OCI-LY3 (cell line): Measurements from ENCODE around the gene MRPS22.
"Not testable (repeated sequence)": the region's sequence is repeated elsewhere in the genome, so short reads cannot be mapped to it uniquely, and the experiment has no call there.

Experiments used
- H2AFZ ChIP-seq: fragments of 200-600, 300-600 bp; shearing (Covaris generic); 2 replicates; pipeline ENCODE4 v1.6.0; 2014; ENCODE audit warnings: antibody characterized with exemption, low read depth, low read length
- H3K27ac ChIP-seq: fragments of 200-600, 300-600 bp; sonication (generic); 2 replicates; pipeline ENCODE4 v1.5.1; 2014; ENCODE audit warnings: mild to moderate bottlenecking, low read length, moderate library complexity, mixed read lengths
- H3K27me3 ChIP-seq: fragments of 200-600, 300-600 bp; sonication (generic); 2 replicates; pipeline ENCODE4 v1.6.1; 2014; ENCODE audit warnings: low read depth, low read length, mixed read lengths
- H3K36me3 ChIP-seq: fragments of 200-600, 300-600 bp; sonication (generic); replicated peaks from 2 replicates; pipeline ENCODE3; 2014; ENCODE audit warnings: low read depth, low read length, mixed read lengths
- H3K4me1 ChIP-seq: fragments of 300-600, 200-600 bp; sonication (generic); 2 replicates; pipeline ENCODE4 v1.6.1; 2014; ENCODE audit warnings: low read length, mixed read lengths
- H3K4me2 ChIP-seq: fragments of 200-600, 300-600 bp; sonication (generic); 2 replicates; pipeline ENCODE4 v1.6.1; 2014; ENCODE audit warnings: low read length, mixed read lengths
- H3K4me3 ChIP-seq: fragments of 300-600, 200-600 bp; sonication (generic); 2 replicates; pipeline ENCODE4 v1.5.1; 2014; ENCODE audit warnings: antibody characterized with exemption, mild to moderate bottlenecking, low read length, moderate library complexity
- H3K79me2 ChIP-seq: fragments of 300-600, 200-600 bp; shearing (Covaris generic); 2 replicates; pipeline ENCODE4 v1.6.1; 2014; ENCODE audit warnings: mild to moderate bottlenecking, low read length, mixed read lengths
- H3K9ac ChIP-seq: fragments of 300-600, 200-600 bp; shearing (Covaris generic); 2 replicates; pipeline ENCODE4 v1.6.0; 2014; ENCODE audit warnings: mild to moderate bottlenecking, low read length, moderate library complexity
- H3K9me3 ChIP-seq: fragments of 200-600, 300-600 bp; shearing (Covaris generic); 2 replicates; pipeline ENCODE4 v1.6.1; 2014; ENCODE audit warnings: low read length, mixed read lengths; ENCODE audit not compliant: insufficient read depth
- H4K20me1 ChIP-seq: fragments of 200-600, 300-600 bp; sonication (generic); 2 replicates; pipeline ENCODE4 v1.6.1; 2016; ENCODE audit warnings: low read length, mixed read lengths; ENCODE audit not compliant: insufficient read depth
- EZH2phosphoT487 ChIP-seq: fragments of 200-600 bp; shearing (Covaris generic); IDR thresholded peaks from 2 replicates; pipeline ENCODE4 v1.6.1; 2018; ENCODE audit warnings: antibody characterized with exemption, mixed run types, low read depth
- TF ChIP-seq, protein P1 (sequence below): fragments of 200-600, 300-600 bp; sonication (generic); IDR thresholded peaks from 2 replicates; pipeline ENCODE4 v1.5.1; 2014; ENCODE audit warnings: antibody characterized with exemption, low read length, low read depth

MRPS22 gene

GRCh38 chr3:139332092-139332491 is 11.7 kb upstream of the MRPS22 start:
- Histone ChIP-seq H3K4me1 (peaks cover 2% of the 10 kb centered on the region; the same call in 1 of the 2 replicates), H3K27ac (no peak overlapping the region), H3K27me3 (peaks cover 16% of the 10 kb centered on the region), H4K20me1 (no peaks in the 10 kb centered on the region), H3K79me2 (no peaks in the 10 kb centered on the region), H3K4me3 (no peak overlapping the region), H2AFZ (no peak overlapping the region), H3K9me3 (no peaks in the 10 kb centered on the region), H3K9ac (no peak overlapping the region), H3K4me2 (no peak overlapping the region), H3K36me3 (no peaks in the 10 kb centered on the region)
- TF ChIP-seq EZH2phosphoT487: no peak
- TF ChIP-seq, protein P1, sequence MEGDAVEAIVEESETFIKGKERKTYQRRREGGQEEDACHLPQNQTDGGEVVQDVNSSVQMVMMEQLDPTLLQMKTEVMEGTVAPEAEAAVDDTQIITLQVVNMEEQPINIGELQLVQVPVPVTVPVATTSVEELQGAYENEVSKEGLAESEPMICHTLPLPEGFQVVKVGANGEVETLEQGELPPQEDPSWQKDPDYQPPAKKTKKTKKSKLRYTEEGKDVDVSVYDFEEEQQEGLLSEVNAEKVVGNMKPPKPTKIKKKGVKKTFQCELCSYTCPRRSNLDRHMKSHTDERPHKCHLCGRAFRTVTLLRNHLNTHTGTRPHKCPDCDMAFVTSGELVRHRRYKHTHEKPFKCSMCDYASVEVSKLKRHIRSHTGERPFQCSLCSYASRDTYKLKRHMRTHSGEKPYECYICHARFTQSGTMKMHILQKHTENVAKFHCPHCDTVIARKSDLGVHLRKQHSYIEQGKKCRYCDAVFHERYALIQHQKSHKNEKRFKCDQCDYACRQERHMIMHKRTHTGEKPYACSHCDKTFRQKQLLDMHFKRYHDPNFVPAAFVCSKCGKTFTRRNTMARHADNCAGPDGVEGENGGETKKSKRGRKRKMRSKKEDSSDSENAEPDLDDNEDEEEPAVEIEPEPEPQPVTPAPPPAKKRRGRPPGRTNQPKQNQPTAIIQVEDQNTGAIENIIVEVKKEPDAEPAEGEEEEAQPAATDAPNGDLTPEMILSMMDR: no peak

- not testable (repeated sequence) for H3K27ac ChIP-seq, H3K79me2 ChIP-seq, H3K9ac ChIP-seq, H3K4me3 ChIP-seq, H3K9me3 ChIP-seq, H4K20me1 ChIP-seq, H3K36me3 ChIP-seq, H3K4me2 ChIP-seq, H3K4me1 ChIP-seq, H2AFZ ChIP-seq
- H3K27me3 ChIP-seq: peaks cover 16% of the 10 kb centered on the region
Observed at GRCh38 chr3:139334675-139335074, 9.1 kb upstream of the MRPS22 start.

DNA sequence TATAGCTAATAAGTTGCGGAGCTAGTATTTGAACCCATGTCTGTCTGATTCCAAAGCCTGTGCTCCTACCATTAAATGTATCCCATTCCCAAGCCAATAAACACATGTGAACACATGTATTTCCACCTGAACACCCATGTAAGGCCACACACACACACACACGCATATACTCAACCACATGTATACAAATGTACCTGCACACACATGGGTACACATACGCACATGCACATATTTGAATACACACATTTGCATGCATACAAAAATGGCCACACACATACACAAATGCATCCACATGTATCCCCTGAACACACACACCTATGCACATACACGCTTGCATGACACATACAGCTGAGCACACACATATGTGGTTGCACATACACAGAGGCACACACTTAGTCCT is 5.4 kb upstream of the MRPS22 start:
- Histone ChIP-seq H3K4me2 (no peak overlapping the region), H3K4me3 (no peak overlapping the region), H3K4me1 (no peaks in the 10 kb centered on the region), H3K9me3 (no peaks in the 10 kb centered on the region), H3K27me3 (no peaks in the 10 kb centered on the region; the same call in 1 of the 2 replicates), H4K20me1 (no peaks in the 10 kb centered on the region), H3K9ac (no peak overlapping the region), H3K36me3 (no peaks in the 10 kb centered on the region), H3K79me2 (no peaks in the 10 kb centered on the region), H2AFZ (no peak overlapping the region), H3K27ac (no peak overlapping the region)
- TF ChIP-seq, protein P1: no peak
- no peak for TF ChIP-seq EZH2phosphoT487

DNA sequence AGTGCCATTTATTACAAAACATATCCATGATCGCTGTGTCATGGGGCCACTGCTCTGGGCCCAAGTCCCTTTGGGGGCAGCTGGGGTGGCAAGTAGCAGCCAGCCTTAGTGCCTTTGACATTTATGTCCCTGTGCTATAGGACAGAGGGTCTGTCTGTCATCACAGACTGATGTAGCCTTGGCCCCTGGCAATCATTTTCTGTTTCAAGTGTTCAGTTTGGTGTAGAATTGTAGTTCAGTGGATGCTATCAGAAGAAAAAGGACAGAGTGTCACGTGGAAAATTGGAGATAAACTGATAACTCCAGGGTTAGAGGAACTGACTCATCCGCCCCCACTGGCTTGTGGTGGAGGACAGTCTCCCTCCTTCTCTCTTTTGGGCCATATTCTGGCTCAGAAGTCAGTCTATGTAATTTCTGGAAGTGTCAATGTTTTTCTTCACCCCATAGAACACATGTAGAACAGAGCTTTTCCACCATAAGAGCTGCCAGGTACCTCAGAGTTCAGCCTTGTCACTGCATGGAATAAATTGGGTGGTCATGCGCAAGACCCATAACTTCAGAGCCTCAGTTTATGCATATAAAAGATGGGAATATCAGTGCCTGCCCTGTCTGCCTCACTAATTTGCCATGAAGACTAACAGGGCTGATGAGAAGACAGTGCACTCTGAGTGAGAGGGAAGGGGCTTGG is 4.5 kb upstream of the MRPS22 start:
- Histone ChIP-seq H3K4me3 (no peak overlapping the region), H3K9me3 (no peaks in the 10 kb centered on the region), H3K36me3 (no peaks in the 10 kb centered on the region), H4K20me1 (no peaks in the 10 kb centered on the region), H3K4me2 (no peak overlapping the region), H3K9ac (no peak overlapping the region), H3K4me1 (no peaks in the 10 kb centered on the region), H3K79me2 (peaks cover 5% of the 10 kb centered on the region), H2AFZ (no peak overlapping the region), H3K27me3 (no peaks in the 10 kb centered on the region; the same call in 1 of the 2 replicates), H3K27ac (no peak overlapping the region)
- no peak for TF ChIP-seq EZH2phosphoT487
- TF ChIP-seq, protein P1: no peak
